ENCODE results near the gene PIK3R5. TPM values are rescaled to one million over a fixed set of nuclear protein-coding genes. Genes with fewer than 3 reads are reported as not detected.
"Not testable (repeated sequence)": the region's sequence is repeated elsewhere in the genome, so short reads cannot be mapped to it uniquely, and the experiment has no call there.

PIK3R5 gene
- total RNA-seq, 1 donor from 2014 or later = 0.90 TPM

- Histone ChIP-seq H4K20me1 (ENCODE audit: low read depth) (no peaks in the 10 kb centered on the region), H3K4me3 (no peak overlapping the region), H3K4me2 (no peak overlapping the region), H2AFZ (replicated peaks) (no peak overlapping the region), H3K79me2 (ENCODE audit: low read depth) (no peaks in the 10 kb centered on the region), H3K9me3 (ENCODE audit: low read depth) (no peaks in the 10 kb centered on the region), H3F3A (ENCODE audit: low read depth) (no peaks in the 10 kb centered on the region), H3K27ac (no peak overlapping the region), H3K36me3 (no peaks in the 10 kb centered on the region), H3K4me1 (peaks cover 11% of the 10 kb centered on the region), H3K9ac (no peak overlapping the region), H3K27me3 (peaks cover 19% of the 10 kb centered on the region)
- H3K36me3 Mint-ChIP-seq = no peaks in the 10 kb centered on the region
- H3K4me1 Mint-ChIP-seq = peaks cover 4% of the 10 kb centered on the region
- H3K9me3 Mint-ChIP-seq = no peaks in the 10 kb centered on the region
- TF ChIP-seq EZH2 (IDR thresholded peaks at IDR 0.05) (no peak), EZH2phosphoT487 (IDR thresholded peaks at IDR 0.05) (no peak)
- TF ChIP-seq, protein P1, sequence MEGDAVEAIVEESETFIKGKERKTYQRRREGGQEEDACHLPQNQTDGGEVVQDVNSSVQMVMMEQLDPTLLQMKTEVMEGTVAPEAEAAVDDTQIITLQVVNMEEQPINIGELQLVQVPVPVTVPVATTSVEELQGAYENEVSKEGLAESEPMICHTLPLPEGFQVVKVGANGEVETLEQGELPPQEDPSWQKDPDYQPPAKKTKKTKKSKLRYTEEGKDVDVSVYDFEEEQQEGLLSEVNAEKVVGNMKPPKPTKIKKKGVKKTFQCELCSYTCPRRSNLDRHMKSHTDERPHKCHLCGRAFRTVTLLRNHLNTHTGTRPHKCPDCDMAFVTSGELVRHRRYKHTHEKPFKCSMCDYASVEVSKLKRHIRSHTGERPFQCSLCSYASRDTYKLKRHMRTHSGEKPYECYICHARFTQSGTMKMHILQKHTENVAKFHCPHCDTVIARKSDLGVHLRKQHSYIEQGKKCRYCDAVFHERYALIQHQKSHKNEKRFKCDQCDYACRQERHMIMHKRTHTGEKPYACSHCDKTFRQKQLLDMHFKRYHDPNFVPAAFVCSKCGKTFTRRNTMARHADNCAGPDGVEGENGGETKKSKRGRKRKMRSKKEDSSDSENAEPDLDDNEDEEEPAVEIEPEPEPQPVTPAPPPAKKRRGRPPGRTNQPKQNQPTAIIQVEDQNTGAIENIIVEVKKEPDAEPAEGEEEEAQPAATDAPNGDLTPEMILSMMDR (IDR thresholded peaks at IDR 0.05) = no peak
- H3K27me3 Mint-ChIP-seq (ENCODE audit: insufficient read depth, low read depth) = peaks cover 23% of the 10 kb centered on the region
- DNase-seq (ENCODE audit: low spot score) = peak; percentile 42
- no peak overlapping the region for H3K4me3 Mint-ChIP-seq
- no peak overlapping the region for H3K27ac Mint-ChIP-seq
Observed at GRCh38 chr17:8995711-8996110, 30.2 kb upstream of the PIK3R5 start.

DNA sequence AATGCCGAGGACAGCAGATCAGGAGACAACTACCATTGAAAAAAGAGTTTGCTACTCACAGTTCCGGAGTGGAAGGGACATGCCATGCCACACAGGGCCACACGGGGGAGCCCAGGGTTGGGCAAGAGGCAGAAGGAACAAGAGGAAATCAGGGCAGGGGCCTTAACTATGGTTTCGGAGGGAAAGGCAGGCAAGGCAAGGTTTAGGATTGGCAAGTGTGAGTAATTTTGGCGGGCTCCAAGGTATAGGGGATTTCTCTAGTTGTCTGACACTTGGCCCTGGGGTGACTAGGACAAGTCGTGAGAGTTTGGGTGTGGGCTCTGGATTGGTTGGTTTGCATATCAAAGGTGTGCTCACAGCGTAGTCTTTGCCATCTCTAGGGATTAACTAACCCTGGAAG is 28.8 kb upstream of the PIK3R5 start:
- H3K4me1 ChIP-seq = peaks cover 11% of the 10 kb centered on the region
- H3K9ac ChIP-seq = no peak overlapping the region
- no peaks in the 10 kb centered on the region for H3F3A ChIP-seq (ENCODE audit: low read depth)
- Mint-ChIP-seq H3K4me3 (no peak overlapping the region), H3K27me3 (ENCODE audit: insufficient read depth, low read depth) (peaks cover 16% of the 10 kb centered on the region), H3K9me3 (no peaks in the 10 kb centered on the region), H3K36me3 (no peaks in the 10 kb centered on the region), H3K27ac (no peak overlapping the region), H3K4me1 (peaks cover 4% of the 10 kb centered on the region)
- no peaks in the 10 kb centered on the region for H3K9me3 ChIP-seq (ENCODE audit: low read depth)
- TF ChIP-seq EZH2phosphoT487 (IDR thresholded peaks at IDR 0.05) = no peak
- TF ChIP-seq, protein P1 (IDR thresholded peaks at IDR 0.05) = peak; percentile 80
- no peak for TF ChIP-seq EZH2 (IDR thresholded peaks at IDR 0.05)
- H3K27me3 ChIP-seq = peaks cover 6% of the 10 kb centered on the region
- no peaks in the 10 kb centered on the region for H3K36me3 ChIP-seq
- no peak overlapping the region for H2AFZ ChIP-seq (replicated peaks)
- H3K4me2 ChIP-seq = no peak overlapping the region
- H3K79me2 ChIP-seq (ENCODE audit: low read depth) = no peaks in the 10 kb centered on the region
- no peak overlapping the region for H3K4me3 ChIP-seq
- H4K20me1 ChIP-seq (ENCODE audit: low read depth) = no peaks in the 10 kb centered on the region
- no peak overlapping the region for H3K27ac ChIP-seq
- peak; percentile 78 for DNase-seq (ENCODE audit: low spot score)

GRCh38 chr17:8991514-8992285 is 26.2 kb upstream of the PIK3R5 start:
- peaks cover 4% of the 10 kb centered on the region for H3K4me1 Mint-ChIP-seq
- no peak overlapping the region for H3K4me3 Mint-ChIP-seq
- peak; percentile 89 for DNase-seq (ENCODE audit: low spot score)
- no peaks in the 10 kb centered on the region for H3K36me3 Mint-ChIP-seq
- Histone ChIP-seq H3K4me1 (peaks cover 11% of the 10 kb centered on the region), H2AFZ (replicated peaks) (no peak overlapping the region), H3K4me2 (no peak overlapping the region), H3K36me3 (no peaks in the 10 kb centered on the region), H3K27ac (no peak overlapping the region), H3K79me2 (ENCODE audit: low read depth) (no peaks in the 10 kb centered on the region), H3K9me3 (ENCODE audit: low read depth) (no peaks in the 10 kb centered on the region), H3K27me3 (no peaks in the 10 kb centered on the region), H3K9ac (no peak overlapping the region), H3F3A (ENCODE audit: low read depth) (no peaks in the 10 kb centered on the region), H4K20me1 (ENCODE audit: low read depth) (no peaks in the 10 kb centered on the region), H3K4me3 (no peak overlapping the region)
- TF ChIP-seq, protein P1 (IDR thresholded peaks at IDR 0.05) = peak; percentile 89
- no peak for TF ChIP-seq EZH2 (IDR thresholded peaks at IDR 0.05)
- peaks cover 7% of the 10 kb centered on the region for H3K27me3 Mint-ChIP-seq (ENCODE audit: insufficient read depth, low read depth)
- no peaks in the 10 kb centered on the region for H3K9me3 Mint-ChIP-seq
- no peak overlapping the region for H3K27ac Mint-ChIP-seq

- not testable (repeated sequence) for H3K4me2 ChIP-seq; H3K27me3 ChIP-seq; H3K27me3 Mint-ChIP-seq (ENCODE audit: insufficient read depth, low read depth); DNase-seq (ENCODE audit: low spot score); H3F3A ChIP-seq (ENCODE audit: low read depth); H4K20me1 ChIP-seq (ENCODE audit: low read depth); H3K79me2 ChIP-seq (ENCODE audit: low read depth); H2AFZ ChIP-seq (replicated peaks); H3K4me1 ChIP-seq; H3K36me3 Mint-ChIP-seq; H3K27ac Mint-ChIP-seq; H3K36me3 ChIP-seq; H3K9me3 ChIP-seq (ENCODE audit: low read depth); H3K4me3 Mint-ChIP-seq; H3K9ac ChIP-seq; H3K4me3 ChIP-seq; H3K9me3 Mint-ChIP-seq; H3K4me1 Mint-ChIP-seq; H3K27ac ChIP-seq
Observed at GRCh38 chr17:8988263-8988935, 22.9 kb upstream of the PIK3R5 start.
